Activated T-cell treated with anti-CD3 and anti-CD28 coated beads, Interleukin-2, amount 50 U/mL, for 4 hours (primary cell): ENCODE measurements around the gene PLIN5. TPM values are rescaled to one million over a fixed set of nuclear protein-coding genes. Genes with fewer than 3 reads are reported as not detected.
"Not testable (repeated sequence)": the region's sequence is repeated elsewhere in the genome, so short reads cannot be mapped to it uniquely, and the experiment has no call there.

Source experiments
- ATAC-seq, 2 donors: fragments of 200-7000 bp; cut with Tn5 transposase; one replicate each; pipeline ENCODE4 v1.10.0; 2021
- DNase-seq: peaks from one replicate; pipeline ENCODE4 v3.0.0-alpha.2; 2020
- H3K27me3 Mint-ChIP-seq: one replicate; pipeline ENCODE4 v1.8.0; 2021; ENCODE audit warnings: low read depth, mixed read lengths
- H3K36me3 Mint-ChIP-seq: one replicate; pipeline ENCODE4 v1.8.0; 2022; ENCODE audit warnings: mixed read lengths; ENCODE audit not compliant: insufficient read depth
- H3K4me1 Mint-ChIP-seq: one replicate; pipeline ENCODE4 v1.8.0; 2021; ENCODE audit warnings: low read depth, mixed read lengths
- H3K4me3 Mint-ChIP-seq: one replicate; pipeline ENCODE4 v1.8.0; 2021; ENCODE audit warnings: mild to moderate bottlenecking, moderate library complexity, mixed read lengths
- H3K9me3 Mint-ChIP-seq: one replicate; pipeline ENCODE4 v1.8.0; 2021; ENCODE audit warnings: mixed read lengths
- total RNA-seq, 3 donors: library from RNA; stranded (reverse); gene quantifications; one replicate each; pipeline ENCODE4 v1.2.1, GENCODE V29; 2021

The PLIN5 gene
- total RNA-seq, 3 donors from 2014 or later = 0.10 TPM; not detected in 2

GRCh38 chr19:4556597-4557127 lies 21.6 kb upstream of the PLIN5 start:
- no peak for DNase-seq
- Mint-ChIP-seq H3K4me3 (no peak overlapping the region), H3K9me3 (no peaks in the 10 kb centered on the region), H3K27me3 (peaks cover 6% of the 10 kb centered on the region), H3K36me3 (no peaks in the 10 kb centered on the region), H3K4me1 (no peaks in the 10 kb centered on the region)
- ATAC-seq = peak in 1 of 2 donors; percentile 42

GRCh38 chr19:4555657-4556561 lies 20.9 kb upstream of the PLIN5 start:
- no peak for DNase-seq
- H3K4me3 Mint-ChIP-seq = no peak overlapping the region
- no peaks in the 10 kb centered on the region for H3K9me3 Mint-ChIP-seq
- H3K36me3 Mint-ChIP-seq = no peaks in the 10 kb centered on the region
- H3K4me1 Mint-ChIP-seq = no peaks in the 10 kb centered on the region
- peaks cover 7% of the 10 kb centered on the region for H3K27me3 Mint-ChIP-seq
- no peak for ATAC-seq

DNA sequence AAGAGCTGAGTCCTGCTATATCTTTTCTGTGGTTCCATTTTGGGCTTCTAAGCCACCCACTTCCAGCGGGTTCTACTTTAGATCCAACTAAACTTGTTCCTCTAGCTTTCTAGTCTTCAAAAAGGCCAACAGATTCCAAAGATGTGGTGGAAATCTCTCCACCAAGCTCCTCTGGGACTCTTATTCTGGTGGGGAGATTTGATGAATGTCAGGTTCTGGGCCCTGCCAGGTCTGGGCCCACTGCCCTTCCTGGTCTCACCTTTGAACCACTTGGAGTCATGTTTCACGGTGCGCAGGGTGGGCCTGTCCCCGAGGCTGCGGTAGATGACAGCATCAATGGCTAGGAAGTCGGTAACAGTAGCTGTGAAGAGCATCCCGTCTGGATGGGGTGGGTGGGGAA lies 19.7 kb upstream of the PLIN5 start:
- Mint-ChIP-seq H3K9me3 (no peaks in the 10 kb centered on the region), H3K4me3 (no peak overlapping the region), H3K4me1 (no peaks in the 10 kb centered on the region), H3K36me3 (no peaks in the 10 kb centered on the region), H3K27me3 (peaks cover 7% of the 10 kb centered on the region)
- DNase-seq (no peak), ATAC-seq (no peak)

- H3K27me3 Mint-ChIP-seq = peaks cover 9% of the 10 kb centered on the region
- H3K4me3 Mint-ChIP-seq = no peak overlapping the region
- no peaks in the 10 kb centered on the region for H3K4me1 Mint-ChIP-seq
- no peak for ATAC-seq
- H3K9me3 Mint-ChIP-seq = no peaks in the 10 kb centered on the region
- no peaks in the 10 kb centered on the region for H3K36me3 Mint-ChIP-seq
- no peak for DNase-seq
Observed at GRCh38 chr19:4553775-4554174, 18.8 kb upstream of the PLIN5 start.

GRCh38 chr19:4553092-4553695 lies 18.2 kb upstream of the PLIN5 start:
- no peaks in the 10 kb centered on the region for H3K36me3 Mint-ChIP-seq
- no peaks in the 10 kb centered on the region for H3K4me1 Mint-ChIP-seq
- DNase-seq = no peak
- peaks cover 9% of the 10 kb centered on the region for H3K27me3 Mint-ChIP-seq
- ATAC-seq = no peak
- H3K4me3 Mint-ChIP-seq = no peak overlapping the region
- H3K9me3 Mint-ChIP-seq = no peaks in the 10 kb centered on the region

- DNase-seq (no peak), ATAC-seq (no peak)
- Mint-ChIP-seq H3K4me3 (no peak overlapping the region), H3K4me1 (no peaks in the 10 kb centered on the region), H3K27me3 (peaks cover 9% of the 10 kb centered on the region), H3K36me3 (no peaks in the 10 kb centered on the region), H3K9me3 (no peaks in the 10 kb centered on the region)
Observed at GRCh38 chr19:4552525-4552819, 17.4 kb upstream of the PLIN5 start.

- DNase-seq (no peak), ATAC-seq (no peak)
- peaks cover 9% of the 10 kb centered on the region for H3K27me3 Mint-ChIP-seq
- no peaks in the 10 kb centered on the region for H3K4me1 Mint-ChIP-seq
- H3K36me3 Mint-ChIP-seq = no peaks in the 10 kb centered on the region
- H3K9me3 Mint-ChIP-seq = no peaks in the 10 kb centered on the region
- H3K4me3 Mint-ChIP-seq = no peak overlapping the region
Observed at GRCh38 chr19:4550479-4551050, 15.5 kb upstream of the PLIN5 start.

DNA sequence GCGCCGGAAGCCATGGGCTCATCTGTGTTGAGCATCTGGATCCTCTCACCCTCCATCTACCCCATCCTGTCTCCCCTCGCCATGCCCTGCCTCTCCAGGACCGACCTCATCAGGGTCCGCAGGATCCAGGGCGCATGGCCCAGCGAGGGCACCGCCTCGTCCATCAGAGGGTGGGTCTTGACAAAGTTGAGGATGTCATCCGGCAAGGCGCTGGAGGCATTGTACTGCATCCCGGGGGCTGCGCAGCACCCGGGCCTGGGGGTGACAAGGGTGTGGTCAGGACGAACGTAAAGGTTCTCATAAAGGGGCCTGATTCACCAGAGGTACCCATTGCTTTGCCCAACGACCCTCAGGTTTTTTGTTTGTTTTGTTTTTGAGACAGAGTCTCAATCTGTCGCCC lies 15.0 kb upstream of the PLIN5 start:
- no peaks in the 10 kb centered on the region for H3K36me3 Mint-ChIP-seq
- no peak overlapping the region for H3K4me3 Mint-ChIP-seq
- H3K27me3 Mint-ChIP-seq = peaks cover 9% of the 10 kb centered on the region
- no peaks in the 10 kb centered on the region for H3K4me1 Mint-ChIP-seq
- no peak for ATAC-seq
- no peaks in the 10 kb centered on the region for H3K9me3 Mint-ChIP-seq
- DNase-seq = no peak

GRCh38 chr19:4548238-4548584 lies 13.2 kb upstream of the PLIN5 start:
- ATAC-seq (no peak), DNase-seq (no peak)
- no peaks in the 10 kb centered on the region for H3K4me1 Mint-ChIP-seq
- H3K9me3 Mint-ChIP-seq = no peaks in the 10 kb centered on the region
- H3K27me3 Mint-ChIP-seq = peaks cover 9% of the 10 kb centered on the region
- no peak overlapping the region for H3K4me3 Mint-ChIP-seq
- H3K36me3 Mint-ChIP-seq = no peaks in the 10 kb centered on the region

- ATAC-seq (peak; percentile 32 to 34), DNase-seq (no peak)
- Mint-ChIP-seq H3K9me3 (no peaks in the 10 kb centered on the region), H3K27me3 (peaks cover 7% of the 10 kb centered on the region), H3K36me3 (no peaks in the 10 kb centered on the region), H3K4me3 (no peak overlapping the region), H3K4me1 (no peaks in the 10 kb centered on the region)
Observed at GRCh38 chr19:4547303-4548237, 12.5 kb upstream of the PLIN5 start.

- Mint-ChIP-seq H3K4me3 (no peak overlapping the region), H3K36me3 (no peaks in the 10 kb centered on the region), H3K27me3 (peaks cover 5% of the 10 kb centered on the region), H3K4me1 (peaks cover 5% of the 10 kb centered on the region), H3K9me3 (peaks cover 3% of the 10 kb centered on the region)
- ATAC-seq (no peak), DNase-seq (no peak)
Observed at GRCh38 chr19:4543842-4544647, 9.0 kb upstream of the PLIN5 start.

GRCh38 chr19:4542896-4543841 lies 8.1 kb upstream of the PLIN5 start:
- Mint-ChIP-seq H3K9me3 (peaks cover 3% of the 10 kb centered on the region), H3K27me3 (peaks cover 10% of the 10 kb centered on the region), H3K4me1 (peaks cover 5% of the 10 kb centered on the region), H3K36me3 (no peaks in the 10 kb centered on the region), H3K4me3 (no peak overlapping the region)
- no peak for DNase-seq
- no peak for ATAC-seq

DNA sequence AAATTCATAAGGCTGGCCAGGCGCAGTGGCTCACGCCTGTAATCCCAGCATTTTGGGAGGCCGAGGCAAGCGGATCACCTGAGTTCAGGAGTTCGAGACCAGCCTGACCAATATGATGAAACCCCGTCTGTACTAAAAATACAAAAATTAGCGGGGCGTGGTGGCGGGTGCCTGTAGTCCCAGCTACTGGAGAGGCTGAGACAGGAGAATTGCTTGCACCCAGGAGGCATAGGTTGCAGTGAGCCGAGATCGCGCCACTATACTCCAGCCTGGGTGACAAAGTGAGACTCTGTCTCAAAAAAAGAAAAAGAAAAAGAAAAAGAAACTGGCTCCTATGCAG lies 6.8 kb upstream of the PLIN5 start:
- not testable (repeated sequence) for H3K4me1 Mint-ChIP-seq, ATAC-seq, H3K9me3 Mint-ChIP-seq, DNase-seq, H3K4me3 Mint-ChIP-seq, H3K36me3 Mint-ChIP-seq
- peaks cover 16% of the 10 kb centered on the region for H3K27me3 Mint-ChIP-seq
